ENCODE results near the gene HNRNPUL2. TPM values are rescaled to one million over a fixed set of nuclear protein-coding genes. Genes with fewer than 3 reads are reported as not detected.

HNRNPUL2 gene
- polyA plus RNA-seq, 2 donors, result 27.5 to 27.9 TPM

DNA sequence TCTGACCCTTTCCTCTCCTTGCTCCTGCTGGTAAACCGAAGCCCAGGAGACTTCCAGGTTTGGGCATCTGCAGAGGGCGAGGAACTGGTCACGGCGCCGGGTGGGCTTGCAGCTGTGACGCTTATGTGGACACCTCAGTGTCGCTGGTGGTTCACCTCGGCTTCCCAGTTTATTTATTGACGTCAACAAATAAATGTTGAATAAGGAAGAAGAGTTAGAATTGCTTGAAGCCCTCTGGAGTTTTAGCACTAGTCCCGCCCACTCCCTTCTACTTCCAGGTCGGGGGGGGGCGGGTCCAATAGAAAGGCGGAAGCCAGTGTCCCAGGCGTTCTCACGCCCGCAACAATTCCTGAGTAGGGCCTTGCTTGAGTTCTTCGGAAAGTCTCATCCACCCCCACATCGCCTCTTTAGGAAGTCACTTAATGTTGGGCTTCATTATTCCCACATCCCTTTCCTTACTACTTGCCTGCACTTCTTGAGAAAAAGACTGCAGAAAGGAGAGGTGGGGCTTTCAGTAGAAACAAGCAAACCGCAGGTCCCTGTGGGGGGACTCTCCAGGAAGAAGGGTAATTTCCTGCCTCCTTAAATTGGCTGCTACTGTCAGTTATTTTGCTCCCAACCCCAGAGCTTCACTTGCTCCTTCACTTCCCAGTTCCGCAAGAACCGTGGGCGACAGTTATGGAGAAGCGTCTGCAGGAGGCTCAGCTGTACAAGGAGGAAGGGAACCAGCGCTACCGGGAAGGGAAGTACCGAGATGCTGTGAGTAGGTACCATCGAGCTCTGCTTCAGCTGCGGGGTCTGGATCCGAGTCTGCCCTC lies 1.1 kb upstream of the HNRNPUL2 start, which contains the start of gene TTC9C:
Gene TTC9C (plus strand): TSS at position 316 of the 818 bp plus-strand sequence. CDS start 363 bp downstream, at position 679.
- H3K4me1 ChIP-seq (ENCODE audit: control insufficient read depth in 2 of 2, insufficient read depth in 2 of 2, low read length in 1 of 2), result no peaks in the 10 kb centered on the region
- peak within 1 kb of the TSS; percentile 97 to 100 for H3K27ac ChIP-seq (ENCODE audit: low read depth in 2 of 2, low read length in 1 of 2)
- H3K36me3 ChIP-seq (ENCODE audit: control insufficient read depth in 2 of 2, insufficient read depth in 2 of 2, low read length in 1 of 2), result peaks cover 0 to 2% of the 10 kb centered on the region in 2 donors
- WGBS, 2 donors, result 0 to 1% methylated on average over 29 of the region's 29 CpGs
- H3K4me3 ChIP-seq (ENCODE audit: low read depth in 1 of 2, low read length in 2 of 2), result peak within 1 kb of the TSS; percentile 88 to 96
- H3K27me3 ChIP-seq (ENCODE audit: control insufficient read depth in 1 of 2, insufficient read depth in 2 of 2, low read length in 2 of 2), result no peaks in the 10 kb centered on the region
- no peaks in the 10 kb centered on the region for H3K9me3 ChIP-seq (ENCODE audit: control insufficient read depth in 2 of 2, insufficient read depth in 1 of 2, low read depth in 1 of 2, low read length in 1 of 2)

DNA sequence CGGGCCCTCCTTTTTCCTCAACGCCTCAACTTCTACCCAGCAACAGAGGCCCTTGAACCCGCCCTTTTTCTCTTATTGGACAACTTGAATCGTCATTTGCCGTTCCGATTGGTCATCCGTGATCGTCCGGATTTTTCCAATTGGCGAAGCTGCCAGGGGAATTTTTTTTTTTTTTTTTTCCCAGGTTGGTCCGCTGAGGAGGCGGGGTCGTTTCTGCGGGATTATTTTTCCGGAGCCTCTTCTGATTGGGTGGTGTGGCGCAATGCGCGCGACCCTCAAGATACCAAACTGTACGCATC lies 564 bp upstream of the HNRNPUL2 start:
- 0 to 1% methylated on average over 20 of the region's 20 CpGs for WGBS, 2 donors
- peak overlapping the region; percentile 97 to 100 for H3K27ac ChIP-seq (ENCODE audit: low read depth in 2 of 2, low read length in 1 of 2)
- H3K4me1 ChIP-seq (ENCODE audit: control insufficient read depth in 2 of 2, insufficient read depth in 2 of 2, low read length in 1 of 2), result no peaks in the 10 kb centered on the region
- H3K27me3 ChIP-seq (ENCODE audit: control insufficient read depth in 1 of 2, insufficient read depth in 2 of 2, low read length in 2 of 2), result no peaks in the 10 kb centered on the region
- H3K36me3 ChIP-seq (ENCODE audit: control insufficient read depth in 2 of 2, insufficient read depth in 2 of 2, low read length in 1 of 2), result peaks cover 1 to 5% of the 10 kb centered on the region in 2 donors
- H3K9me3 ChIP-seq (ENCODE audit: control insufficient read depth in 2 of 2, insufficient read depth in 1 of 2, low read depth in 1 of 2, low read length in 1 of 2), result no peaks in the 10 kb centered on the region
- H3K4me3 ChIP-seq (ENCODE audit: low read depth in 1 of 2, low read length in 2 of 2), result peak overlapping the region; percentile 88 to 96

DNA sequence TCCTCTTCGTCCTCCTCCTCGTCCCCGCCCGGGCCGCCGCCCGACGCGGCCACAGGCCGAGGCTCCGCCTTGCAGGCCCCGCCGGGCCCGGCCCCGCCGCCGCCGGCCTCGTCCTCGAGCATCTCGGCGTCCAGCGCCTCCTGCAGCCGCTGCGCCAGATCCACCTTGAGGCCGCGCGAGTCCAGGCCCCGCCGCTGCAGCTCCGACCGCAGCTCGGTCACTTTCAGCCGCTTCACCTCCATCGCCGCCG lies 417 bp downstream of the HNRNPUL2 start:
- no peaks in the 10 kb centered on the region for H3K27me3 ChIP-seq (ENCODE audit: control insufficient read depth in 1 of 2, insufficient read depth in 2 of 2, low read length in 2 of 2)
- WGBS, 2 donors, result 0% methylated on average over 31 to 37 of the region's 37 CpGs
- H3K27ac ChIP-seq (ENCODE audit: low read depth in 2 of 2, low read length in 1 of 2), result peak overlapping the region; percentile 97 to 99
- H3K4me1 ChIP-seq (ENCODE audit: control insufficient read depth in 2 of 2, insufficient read depth in 2 of 2, low read length in 1 of 2), result no peaks in the 10 kb centered on the region
- peaks cover 11 to 14% of the 10 kb centered on the region in 2 donors for H3K36me3 ChIP-seq (ENCODE audit: control insufficient read depth in 2 of 2, insufficient read depth in 2 of 2, low read length in 1 of 2)
- H3K4me3 ChIP-seq (ENCODE audit: low read depth in 1 of 2, low read length in 2 of 2), result peak overlapping the region; percentile 88 to 96
- H3K9me3 ChIP-seq (ENCODE audit: control insufficient read depth in 2 of 2, insufficient read depth in 1 of 2, low read depth in 1 of 2, low read length in 1 of 2), result no peaks in the 10 kb centered on the region

DNA sequence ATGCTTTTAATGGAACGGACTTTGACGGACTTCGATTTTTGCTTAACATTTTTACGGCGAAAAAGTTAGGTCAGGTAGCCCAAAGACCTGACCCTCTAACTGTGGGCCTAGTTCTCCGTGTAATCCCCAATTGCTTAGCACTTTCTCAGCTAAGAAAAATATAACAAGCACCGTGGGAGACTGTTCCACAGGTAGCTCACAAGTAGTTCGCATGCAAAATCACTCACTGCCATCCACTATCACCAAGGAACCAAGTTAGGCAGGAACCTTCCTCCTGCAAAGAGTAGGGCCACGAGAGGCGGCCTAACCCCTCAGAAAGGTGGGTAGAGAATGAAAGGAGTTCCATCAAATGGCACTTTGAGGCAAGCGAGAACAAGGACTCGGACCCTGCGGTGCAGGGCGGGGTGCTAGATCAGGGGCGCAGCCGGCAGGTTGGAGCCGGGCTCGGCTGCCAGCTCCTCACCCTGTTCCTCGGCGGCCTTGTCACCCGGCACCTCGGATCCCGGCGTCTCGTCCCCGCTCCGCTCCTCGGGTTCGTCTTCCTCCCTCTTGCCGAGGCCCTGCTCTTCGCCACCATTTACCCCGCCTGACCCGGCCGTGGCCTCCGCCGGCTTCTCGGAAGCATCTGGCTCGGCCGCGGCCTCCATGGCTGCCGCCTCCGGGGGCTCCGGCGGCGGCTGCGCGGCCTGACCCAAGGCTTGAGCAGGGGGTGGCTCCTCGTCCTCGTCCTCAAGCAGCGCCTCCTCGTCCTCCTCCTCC lies 922 bp downstream of the HNRNPUL2 start:
- Histone ChIP-seq H3K9me3 (ENCODE audit: control insufficient read depth in 2 of 2, insufficient read depth in 1 of 2, low read depth in 1 of 2, low read length in 1 of 2) (no peaks in the 10 kb centered on the region), H3K36me3 (ENCODE audit: control insufficient read depth in 2 of 2, insufficient read depth in 2 of 2, low read length in 1 of 2) (peaks cover 14 to 16% of the 10 kb centered on the region in 2 donors), H3K27me3 (ENCODE audit: control insufficient read depth in 1 of 2, insufficient read depth in 2 of 2, low read length in 2 of 2) (no peaks in the 10 kb centered on the region), H3K4me3 (ENCODE audit: low read depth in 1 of 2, low read length in 2 of 2) (peak overlapping the region; percentile 88 to 96), H3K4me1 (ENCODE audit: control insufficient read depth in 2 of 2, insufficient read depth in 2 of 2, low read length in 1 of 2) (no peaks in the 10 kb centered on the region), H3K27ac (ENCODE audit: low read depth in 2 of 2, low read length in 1 of 2) (peak overlapping the region; percentile 97 to 99)
- WGBS, 2 donors, result 0% methylated on average over 37 to 51 of the region's 51 CpGs

DNA sequence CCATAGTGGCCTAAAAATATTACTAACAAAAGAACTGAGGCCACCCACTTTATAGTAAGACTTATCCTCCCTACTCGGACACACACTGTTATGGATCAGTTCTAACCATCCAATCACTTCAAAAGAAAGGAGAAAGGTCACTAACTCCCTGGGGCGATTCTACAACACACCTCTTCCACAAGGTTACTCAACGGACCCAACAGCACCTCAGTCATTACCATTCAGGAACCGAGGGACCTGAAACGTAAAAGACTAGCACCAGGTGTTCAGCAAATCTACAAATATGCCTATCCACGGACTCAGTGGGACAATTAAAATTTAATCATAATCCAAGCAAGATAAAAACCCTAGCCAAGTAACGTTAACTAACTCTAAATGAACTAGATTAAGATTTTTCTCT lies 1.6 kb downstream of the HNRNPUL2 start:
- Histone ChIP-seq H3K36me3 (ENCODE audit: control insufficient read depth in 2 of 2, insufficient read depth in 2 of 2, low read length in 1 of 2) (peaks cover 14 to 16% of the 10 kb centered on the region in 2 donors), H3K27ac (ENCODE audit: low read depth in 2 of 2, low read length in 1 of 2) (peak overlapping the region in 1 of 2 donors; percentile 51), H3K4me1 (ENCODE audit: control insufficient read depth in 2 of 2, insufficient read depth in 2 of 2, low read length in 1 of 2) (no peaks in the 10 kb centered on the region), H3K27me3 (ENCODE audit: control insufficient read depth in 1 of 2, insufficient read depth in 2 of 2, low read length in 2 of 2) (no peaks in the 10 kb centered on the region), H3K9me3 (ENCODE audit: control insufficient read depth in 2 of 2, insufficient read depth in 1 of 2, low read depth in 1 of 2, low read length in 1 of 2) (no peaks in the 10 kb centered on the region), H3K4me3 (ENCODE audit: low read depth in 1 of 2, low read length in 2 of 2) (peak overlapping the region; percentile 88 to 96)
- WGBS, 2 donors, result 1% methylated on average over 7 of the region's 7 CpGs

DNA sequence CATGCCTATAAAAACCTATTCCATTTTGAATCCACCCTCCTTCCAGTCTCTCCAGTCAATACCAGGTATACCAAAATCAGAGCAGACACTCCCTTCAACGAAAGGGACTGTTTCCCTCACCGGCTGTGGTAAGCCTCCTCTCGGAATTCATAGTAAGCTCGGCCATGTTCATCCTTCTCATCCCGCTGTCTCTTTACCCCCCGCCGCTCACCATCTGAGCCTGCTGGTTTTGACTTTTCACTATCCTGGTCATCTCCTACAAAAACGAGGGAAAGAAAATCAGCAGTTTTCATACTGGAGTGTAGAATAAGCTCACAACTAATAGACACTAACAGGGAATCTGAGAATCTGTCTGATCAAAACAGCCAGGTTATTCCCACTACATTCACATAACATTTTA lies 3.1 kb downstream of the HNRNPUL2 start:
- no peaks in the 10 kb centered on the region for H3K27me3 ChIP-seq (ENCODE audit: control insufficient read depth in 1 of 2, insufficient read depth in 2 of 2, low read length in 2 of 2)
- H3K4me3 ChIP-seq (ENCODE audit: low read depth in 1 of 2, low read length in 2 of 2), result peak overlapping the region in 1 of 2 donors; percentile 88
- H3K9me3 ChIP-seq (ENCODE audit: control insufficient read depth in 2 of 2, insufficient read depth in 1 of 2, low read depth in 1 of 2, low read length in 1 of 2), result no peaks in the 10 kb centered on the region
- peaks cover 17 to 28% of the 10 kb centered on the region in 2 donors for H3K36me3 ChIP-seq (ENCODE audit: control insufficient read depth in 2 of 2, insufficient read depth in 2 of 2, low read length in 1 of 2)
- H3K27ac ChIP-seq (ENCODE audit: low read depth in 2 of 2, low read length in 1 of 2), result no peak overlapping the region
- no peaks in the 10 kb centered on the region for H3K4me1 ChIP-seq (ENCODE audit: control insufficient read depth in 2 of 2, insufficient read depth in 2 of 2, low read length in 1 of 2)
- 27 to 28% methylated on average over 8 of the region's 8 CpGs for WGBS, 2 donors

DNA sequence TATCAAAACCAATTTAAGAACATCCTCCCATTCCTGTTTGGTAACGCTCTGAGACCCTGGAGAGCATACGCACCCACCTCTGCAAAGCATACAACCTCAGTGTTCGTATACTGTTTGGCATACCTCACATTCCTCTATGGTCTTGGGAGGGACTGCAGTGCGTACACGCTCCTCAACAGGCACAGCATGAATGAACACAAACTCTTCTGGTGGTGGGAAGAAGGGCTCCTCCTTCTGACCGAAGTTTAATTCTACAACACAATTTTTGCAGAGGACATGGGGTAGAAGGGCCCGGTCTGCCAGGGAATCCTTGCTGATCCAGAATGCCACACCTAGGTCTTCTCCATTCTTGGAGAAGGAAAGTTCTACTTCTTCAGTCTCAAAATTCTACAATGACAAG lies 5.3 kb downstream of the HNRNPUL2 start:
- H3K36me3 ChIP-seq (ENCODE audit: control insufficient read depth in 2 of 2, insufficient read depth in 2 of 2, low read length in 1 of 2), result peaks cover 20 to 35% of the 10 kb centered on the region in 2 donors

DNA sequence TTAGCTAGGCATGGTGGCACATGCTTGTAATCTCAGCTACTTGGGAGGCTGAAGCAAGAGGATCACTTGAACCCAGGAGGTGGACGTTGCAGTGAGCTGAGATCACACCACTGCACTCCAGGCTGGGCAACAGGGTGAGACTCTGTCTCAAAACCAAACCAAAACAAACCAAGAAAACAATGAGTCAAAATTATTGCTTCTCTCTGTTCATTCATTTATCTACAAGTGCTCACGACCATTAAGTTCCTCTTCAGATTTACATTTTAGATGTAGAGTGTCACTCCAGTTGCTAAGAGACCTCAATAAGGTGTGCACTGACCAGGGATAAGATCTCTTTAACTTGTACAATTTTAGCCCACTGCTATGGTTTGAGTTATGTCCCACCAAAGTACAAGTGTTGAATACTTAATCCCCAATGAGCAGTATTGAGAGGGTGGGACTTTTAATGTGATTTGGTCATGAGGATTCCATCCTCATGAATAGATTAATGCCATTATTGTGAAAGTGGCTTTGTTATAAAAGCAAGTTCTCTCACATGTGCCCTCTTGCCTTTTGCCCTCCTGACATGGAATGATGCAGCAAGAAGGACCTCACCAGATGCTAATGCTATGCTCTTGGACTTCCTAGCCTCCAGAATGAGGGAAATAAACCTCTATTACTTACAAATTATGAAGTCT lies 7.8 kb downstream of the HNRNPUL2 start:
- Histone ChIP-seq H3K27me3 (ENCODE audit: control insufficient read depth in 1 of 2, insufficient read depth in 2 of 2, low read length in 2 of 2) (no peaks in the 10 kb centered on the region), H3K9me3 (ENCODE audit: control insufficient read depth in 2 of 2, insufficient read depth in 1 of 2, low read depth in 1 of 2, low read length in 1 of 2) (no peaks in the 10 kb centered on the region), H3K27ac (ENCODE audit: low read depth in 2 of 2, low read length in 1 of 2) (no peak overlapping the region), H3K36me3 (ENCODE audit: control insufficient read depth in 2 of 2, insufficient read depth in 2 of 2, low read length in 1 of 2) (peaks cover 23 to 51% of the 10 kb centered on the region in 2 donors), H3K4me3 (ENCODE audit: low read depth in 1 of 2, low read length in 2 of 2) (no peak overlapping the region), H3K4me1 (ENCODE audit: control insufficient read depth in 2 of 2, insufficient read depth in 2 of 2, low read length in 1 of 2) (peaks cover 0 to 2% of the 10 kb centered on the region in 2 donors)
- 74 to 77% methylated on average over 2 of the region's 2 CpGs for WGBS, 2 donors

More for the DNA sequence above, 5.3 kb downstream of the HNRNPUL2 start:
- Histone ChIP-seq H3K4me3 (ENCODE audit: low read depth in 1 of 2, low read length in 2 of 2) (no peak overlapping the region), H3K9me3 (ENCODE audit: control insufficient read depth in 2 of 2, insufficient read depth in 1 of 2, low read depth in 1 of 2, low read length in 1 of 2) (no peaks in the 10 kb centered on the region), H3K4me1 (ENCODE audit: control insufficient read depth in 2 of 2, insufficient read depth in 2 of 2, low read length in 1 of 2) (no peaks in the 10 kb centered on the region), H3K27me3 (ENCODE audit: control insufficient read depth in 1 of 2, insufficient read depth in 2 of 2, low read length in 2 of 2) (no peaks in the 10 kb centered on the region), H3K27ac (ENCODE audit: low read depth in 2 of 2, low read length in 1 of 2) (no peak overlapping the region)
- WGBS, 2 donors, result 63 to 70% methylated on average over 7 of the region's 7 CpGs

DNA sequence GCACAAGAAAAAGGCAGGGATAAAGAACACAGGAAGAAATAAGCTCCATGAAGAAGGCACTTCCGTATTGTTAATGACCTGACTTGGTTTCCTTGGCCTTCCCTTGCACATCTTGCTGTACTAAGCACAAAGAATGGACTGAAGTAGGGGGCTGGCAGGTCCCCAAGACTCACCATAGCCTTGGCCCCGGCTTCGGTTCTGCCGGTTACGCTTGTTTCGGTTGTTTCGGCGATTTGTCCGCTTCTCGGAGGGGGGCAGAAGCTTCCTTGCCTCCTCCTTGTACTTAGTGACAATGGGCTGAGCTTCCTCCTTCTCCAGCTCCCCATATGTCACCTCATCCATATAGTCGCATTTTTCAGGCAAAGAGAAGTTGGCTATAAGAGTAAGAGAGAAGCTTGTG lies 10.4 kb downstream of the HNRNPUL2 start:
- peaks cover 0 to 2% of the 10 kb centered on the region in 2 donors for H3K4me1 ChIP-seq (ENCODE audit: control insufficient read depth in 2 of 2, insufficient read depth in 2 of 2, low read length in 1 of 2)
- 60 to 79% methylated on average over 11 of the region's 11 CpGs for WGBS, 2 donors
- no peaks in the 10 kb centered on the region for H3K9me3 ChIP-seq (ENCODE audit: control insufficient read depth in 2 of 2, insufficient read depth in 1 of 2, low read depth in 1 of 2, low read length in 1 of 2)
- peaks cover 17 to 45% of the 10 kb centered on the region in 2 donors for H3K36me3 ChIP-seq (ENCODE audit: control insufficient read depth in 2 of 2, insufficient read depth in 2 of 2, low read length in 1 of 2)
- no peak overlapping the region for H3K4me3 ChIP-seq (ENCODE audit: low read depth in 1 of 2, low read length in 2 of 2)
- H3K27ac ChIP-seq (ENCODE audit: low read depth in 2 of 2, low read length in 1 of 2), result peak overlapping the region; percentile 12 to 47
- no peaks in the 10 kb centered on the region for H3K27me3 ChIP-seq (ENCODE audit: control insufficient read depth in 1 of 2, insufficient read depth in 2 of 2, low read length in 2 of 2)
